Measurements from ENCODE around the gene LRCH1. TPM values are rescaled to one million over a fixed set of nuclear protein-coding genes. Genes with fewer than 3 reads are reported as not detected.
A peak's percentile ranks its signal among the peaks of the same experiment; 100 is the strongest.

The LRCH1 gene
- total and polyA plus RNA-seq, 2 experiments from 2014 or later: 6.0 to 14.6 TPM

DNA sequence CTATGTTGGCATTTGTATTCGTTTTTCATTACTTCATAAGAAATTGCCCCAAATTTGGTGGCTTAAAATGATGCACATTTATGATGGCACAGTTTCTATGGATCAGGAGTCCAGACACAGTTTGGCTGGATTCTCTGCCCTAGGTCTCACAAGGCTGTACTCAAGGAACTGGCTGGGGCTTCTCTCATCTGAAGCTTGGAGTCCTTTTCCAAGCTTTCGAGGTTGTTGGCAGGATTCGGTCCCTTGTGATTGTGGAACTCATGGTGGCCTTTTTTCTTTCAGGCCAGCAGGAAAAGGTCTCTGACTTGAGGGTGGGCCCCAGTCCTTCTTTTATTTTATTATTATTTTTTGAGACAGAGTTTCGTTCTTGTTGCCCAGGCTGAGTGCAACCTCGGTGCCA, 23.8 kb downstream of the LRCH1 start:
- Histone ChIP-seq H3K4me3 (no peak overlapping the region), H3K27ac (peak overlapping the region; percentile 66), H3K9me3 (ENCODE audit: low read depth) (no peaks in the 10 kb centered on the region), H3K27me3 (no peaks in the 10 kb centered on the region), H3K36me3 (no peaks in the 10 kb centered on the region), H3K4me1 (ENCODE audit: low read depth) (peaks cover 63% of the 10 kb centered on the region)
- TF ChIP-seq, protein P1, sequence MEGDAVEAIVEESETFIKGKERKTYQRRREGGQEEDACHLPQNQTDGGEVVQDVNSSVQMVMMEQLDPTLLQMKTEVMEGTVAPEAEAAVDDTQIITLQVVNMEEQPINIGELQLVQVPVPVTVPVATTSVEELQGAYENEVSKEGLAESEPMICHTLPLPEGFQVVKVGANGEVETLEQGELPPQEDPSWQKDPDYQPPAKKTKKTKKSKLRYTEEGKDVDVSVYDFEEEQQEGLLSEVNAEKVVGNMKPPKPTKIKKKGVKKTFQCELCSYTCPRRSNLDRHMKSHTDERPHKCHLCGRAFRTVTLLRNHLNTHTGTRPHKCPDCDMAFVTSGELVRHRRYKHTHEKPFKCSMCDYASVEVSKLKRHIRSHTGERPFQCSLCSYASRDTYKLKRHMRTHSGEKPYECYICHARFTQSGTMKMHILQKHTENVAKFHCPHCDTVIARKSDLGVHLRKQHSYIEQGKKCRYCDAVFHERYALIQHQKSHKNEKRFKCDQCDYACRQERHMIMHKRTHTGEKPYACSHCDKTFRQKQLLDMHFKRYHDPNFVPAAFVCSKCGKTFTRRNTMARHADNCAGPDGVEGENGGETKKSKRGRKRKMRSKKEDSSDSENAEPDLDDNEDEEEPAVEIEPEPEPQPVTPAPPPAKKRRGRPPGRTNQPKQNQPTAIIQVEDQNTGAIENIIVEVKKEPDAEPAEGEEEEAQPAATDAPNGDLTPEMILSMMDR (IDR thresholded peaks at IDR 0.05; ENCODE audit: low read depth, low read length): no peak
- DNase-seq (ENCODE audit: low read depth in 1 of 2, low spot score in 1 of 2): no peak

DNA sequence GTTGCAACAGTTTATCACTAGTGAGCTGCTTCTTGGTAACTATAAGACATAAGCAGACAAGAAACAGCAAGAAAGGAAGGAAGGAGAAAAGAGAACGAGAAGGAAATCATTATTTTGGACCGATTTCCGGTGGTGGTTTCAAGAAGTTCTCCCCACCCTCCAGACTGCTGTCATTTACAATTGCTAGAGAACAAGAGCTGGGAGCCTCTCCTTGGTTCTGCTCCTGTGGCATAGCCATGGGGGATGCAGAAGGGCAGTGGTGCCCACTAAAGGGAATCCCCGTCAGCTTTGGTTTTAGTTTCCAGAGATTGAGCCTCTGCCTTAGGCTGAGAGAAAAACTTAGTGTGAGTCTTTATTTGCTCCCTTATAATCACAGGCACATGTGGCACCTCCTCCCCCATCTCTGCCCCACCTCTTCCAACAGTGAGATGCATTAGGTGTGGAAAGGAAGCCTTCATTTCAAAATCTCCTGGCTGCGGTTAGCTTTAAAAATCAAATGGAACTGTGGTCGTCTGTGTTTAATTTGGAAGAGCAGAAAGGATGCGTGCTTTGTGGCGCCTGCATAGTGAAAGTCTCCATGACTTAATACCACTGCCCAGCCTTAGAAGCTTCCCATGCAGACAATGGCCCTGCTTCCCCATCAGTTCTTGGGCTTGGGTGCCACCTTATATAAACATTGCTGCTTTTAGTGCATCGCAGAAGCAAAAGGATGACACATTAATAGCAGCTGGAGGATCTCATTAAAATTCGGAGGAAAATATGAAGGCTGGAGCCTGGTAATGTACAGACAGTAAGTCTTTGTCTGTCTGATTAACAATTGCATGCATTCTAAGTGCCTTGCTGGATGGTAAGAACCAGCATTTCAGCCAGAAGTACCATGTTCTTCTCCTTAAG, 25.0 kb downstream of the LRCH1 start:
- no peaks in the 10 kb centered on the region for H3K27me3 ChIP-seq
- TF ChIP-seq, protein P1 (IDR thresholded peaks at IDR 0.05; ENCODE audit: low read depth, low read length): no peak
- no peaks in the 10 kb centered on the region for H3K9me3 ChIP-seq (ENCODE audit: low read depth)
- peaks cover 60% of the 10 kb centered on the region for H3K4me1 ChIP-seq (ENCODE audit: low read depth)
- H3K27ac ChIP-seq: no peak overlapping the region
- no peak for DNase-seq (ENCODE audit: low read depth in 1 of 2, low spot score in 1 of 2)
- H3K36me3 ChIP-seq: no peaks in the 10 kb centered on the region
- H3K4me3 ChIP-seq: no peak overlapping the region

DNA sequence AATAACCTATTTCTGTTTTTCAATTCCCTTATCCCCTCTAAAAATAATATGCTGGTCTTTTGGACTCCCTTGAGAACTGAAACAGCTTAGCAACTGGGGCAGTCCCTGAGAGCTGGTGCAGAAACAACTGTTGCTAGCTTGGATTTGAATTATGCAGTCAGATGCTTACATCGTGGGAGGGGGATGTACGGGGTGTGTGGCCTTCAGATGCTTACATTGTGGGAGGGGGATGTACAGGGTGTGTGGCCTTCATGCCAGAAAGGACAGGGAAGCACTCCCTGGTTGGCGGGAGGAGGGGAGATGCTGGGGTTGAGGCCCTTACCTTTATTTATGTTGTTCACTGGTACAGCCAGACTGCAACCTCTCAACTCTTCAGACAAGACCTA, 25.6 kb downstream of the LRCH1 start:
- H3K4me3 ChIP-seq: no peak overlapping the region
- no peak for DNase-seq (ENCODE audit: low read depth in 1 of 2, low spot score in 1 of 2)
- peaks cover 66% of the 10 kb centered on the region for H3K4me1 ChIP-seq (ENCODE audit: low read depth)
- no peaks in the 10 kb centered on the region for H3K27me3 ChIP-seq
- H3K27ac ChIP-seq: no peak overlapping the region
- H3K36me3 ChIP-seq: no peaks in the 10 kb centered on the region
- H3K9me3 ChIP-seq (ENCODE audit: low read depth): no peaks in the 10 kb centered on the region
- TF ChIP-seq, protein P1 (IDR thresholded peaks at IDR 0.05; ENCODE audit: low read depth, low read length): no peak

DNA sequence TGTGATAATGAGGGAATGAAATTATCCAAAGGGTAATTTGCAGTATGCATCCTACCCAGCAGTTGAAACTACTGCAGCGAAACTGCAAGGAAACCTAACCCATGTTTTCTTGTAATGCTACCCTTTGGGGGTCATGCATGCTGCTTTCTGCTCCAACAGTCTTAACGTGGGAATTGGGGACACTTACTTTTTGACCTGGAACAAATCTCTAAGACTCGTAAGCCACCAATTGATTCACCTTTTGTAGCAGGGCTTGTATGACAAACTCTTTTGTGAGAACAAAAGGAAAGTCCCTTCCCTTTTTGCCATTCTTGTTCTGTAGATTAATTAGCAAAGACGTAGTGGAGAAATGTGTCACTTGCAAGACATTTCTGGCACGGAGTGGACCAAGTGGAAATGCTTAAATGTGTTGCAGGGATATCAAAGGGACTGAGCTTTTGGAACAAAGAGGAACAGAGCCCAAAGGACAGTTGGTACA, 27.4 kb downstream of the LRCH1 start:
- H3K27ac ChIP-seq: no peak overlapping the region
- H3K9me3 ChIP-seq (ENCODE audit: low read depth): no peaks in the 10 kb centered on the region
- TF ChIP-seq, protein P1 (IDR thresholded peaks at IDR 0.05; ENCODE audit: low read depth, low read length): no peak
- no peak for DNase-seq (ENCODE audit: low read depth in 1 of 2, low spot score in 1 of 2)
- peaks cover 70% of the 10 kb centered on the region for H3K4me1 ChIP-seq (ENCODE audit: low read depth)
- no peaks in the 10 kb centered on the region for H3K36me3 ChIP-seq
- H3K27me3 ChIP-seq: no peaks in the 10 kb centered on the region
- no peak overlapping the region for H3K4me3 ChIP-seq

DNA sequence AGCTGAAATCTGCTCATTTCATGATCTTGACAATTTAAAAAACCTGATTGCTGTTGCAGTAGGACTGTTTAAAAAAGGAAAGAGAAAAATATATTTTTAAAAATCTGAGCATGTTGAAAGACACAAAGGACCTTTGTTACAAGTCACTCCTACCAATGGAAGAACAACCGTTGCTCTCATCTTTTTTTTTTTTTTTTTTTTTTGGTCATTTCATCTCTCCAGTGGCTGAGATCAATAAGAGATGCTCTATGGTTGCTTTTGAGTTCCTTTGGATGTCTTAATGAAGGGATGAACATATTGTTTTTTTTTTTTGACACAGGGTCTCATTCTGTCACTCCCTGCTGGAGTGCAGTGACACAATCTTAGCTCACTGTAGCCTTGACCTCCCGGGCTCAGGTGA, 29.2 kb downstream of the LRCH1 start:
- H3K27ac ChIP-seq: no peak overlapping the region
- H3K4me3 ChIP-seq: no peak overlapping the region
- DNase-seq (ENCODE audit: low read depth in 1 of 2, low spot score in 1 of 2): no peak
- no peaks in the 10 kb centered on the region for H3K27me3 ChIP-seq
- peaks cover 64% of the 10 kb centered on the region for H3K4me1 ChIP-seq (ENCODE audit: low read depth)
- TF ChIP-seq, protein P1 (IDR thresholded peaks at IDR 0.05; ENCODE audit: low read depth, low read length): no peak
- H3K9me3 ChIP-seq (ENCODE audit: low read depth): no peaks in the 10 kb centered on the region
- no peaks in the 10 kb centered on the region for H3K36me3 ChIP-seq

Measured in cardiac muscle cell (in vitro differentiated cells and primary cell).